GM21717 (cell line): ENCODE data around the gene ASH1L.
"Not testable (repeated sequence)": the region's sequence is repeated elsewhere in the genome, so short reads cannot be mapped to it uniquely, and the experiment has no call there.

Experiments
- ATAC-seq: cut with Tn5 transposase; IDR thresholded peaks from one replicate; pipeline ENCODE4 v1.9.1; 2021; ENCODE audit warnings: mild to moderate bottlenecking, moderate library complexity; ENCODE audit not compliant: unreplicated experiment

Gene ASH1L

GRCh38 chr1:155562581-155563376 is at the start of gene ASH1L:
TSS of gene ASH1L (minus strand) at chr1:155562803. CDS start at chr1:155521519, 41,284 bp downstream.
- ATAC-seq = peak; percentile 54

- peak; percentile 29 for ATAC-seq
These were observed 47.6 kb upstream of the ASH1L start for GRCh38 chr1:155610257-155610647.

GRCh38 chr1:155609515-155610256 is 47.1 kb upstream of the ASH1L start, which contains the start of gene MSTO1:
TSS of gene MSTO1 (plus strand) at chr1:155610218. CDS start at chr1:155610249, 31 bp downstream.
- peak; percentile 84 for ATAC-seq

- ATAC-seq = no peak
These were observed 46.3 kb upstream of the ASH1L start for GRCh38 chr1:155608888-155609225.

GRCh38 chr1:155607708-155608107 is 45.1 kb upstream of the ASH1L start:
- ATAC-seq = no peak

GRCh38 chr1:155599828-155600572 is 37.4 kb upstream of the ASH1L start:
- not testable (repeated sequence) for ATAC-seq

- ATAC-seq = no peak
These were observed 36.3 kb upstream of the ASH1L start for GRCh38 chr1:155598842-155599331.

GRCh38 chr1:155596864-155597263 is 34.3 kb upstream of the ASH1L start:
- ATAC-seq = no peak

GRCh38 chr1:155595877-155596474 is 33.4 kb upstream of the ASH1L start:
- not testable (repeated sequence) for ATAC-seq

- ATAC-seq = no peak
These were observed 29.2 kb upstream of the ASH1L start for GRCh38 chr1:155591770-155592169.

- ATAC-seq = not testable (repeated sequence)
These were observed 28.1 kb upstream of the ASH1L start for GRCh38 chr1:155590516-155591247.

- not testable (repeated sequence) for ATAC-seq
These were observed 26.7 kb upstream of the ASH1L start for GRCh38 chr1:155589282-155589681.

GRCh38 chr1:155583846-155584245 is 21.2 kb upstream of the ASH1L start:
- ATAC-seq = not testable (repeated sequence)

GRCh38 chr1:155575608-155576007 is 13.0 kb upstream of the ASH1L start:
- not testable (repeated sequence) for ATAC-seq

GRCh38 chr1:155574077-155574476 is 11.5 kb upstream of the ASH1L start:
- ATAC-seq = no peak

GRCh38 chr1:155570593-155570990 is 8.0 kb upstream of the ASH1L start:
- ATAC-seq = no peak

- no peak for ATAC-seq
These were observed 7.5 kb upstream of the ASH1L start for GRCh38 chr1:155569988-155570592.

GRCh38 chr1:155563377-155564022 is 897 bp upstream of the ASH1L start:
- peak; percentile 8 for ATAC-seq
